Skin epidermis (tissue), 12 donors: Measurements from ENCODE around the gene CRYBA2.

ENCODE experiments used
- H3K27ac ChIP-seq, 21 experiments: fragments of 200-600 bp; sonication (generic) in 11 of 21; one replicate each; pipeline ENCODE4 v1.5.0; 2020; ENCODE audit warnings: mild to moderate bottlenecking in 3 of 21, inconsistent platforms in 2 of 21, moderate library complexity in 2 of 21
- H3K4me3 ChIP-seq, 7 experiments: fragments of 200-600 bp; sonication (generic) in 2 of 7; one replicate each; pipeline ENCODE4 v1.5.0; 2020; ENCODE audit warnings: inconsistent platforms in 2 of 7, mild to moderate bottlenecking in 2 of 7, moderate library complexity in 1 of 7

The CRYBA2 gene

GRCh38 chr2:219001577-219002394 lies 8.6 kb upstream of the CRYBA2 start:
- Histone ChIP-seq H3K27ac (peak overlapping the region in 1 of 21 experiments; percentile 14), H3K4me3 (peak overlapping the region in 5 of 7 experiments; percentile 8 to 20 (median 11))

GRCh38 chr2:219001100-219001576 lies 7.9 kb upstream of the CRYBA2 start:
- Histone ChIP-seq H3K27ac (peak overlapping the region in 1 of 21 experiments; percentile 14), H3K4me3 (peak overlapping the region in 5 of 7 experiments; percentile 8 to 20 (median 11))

DNA sequence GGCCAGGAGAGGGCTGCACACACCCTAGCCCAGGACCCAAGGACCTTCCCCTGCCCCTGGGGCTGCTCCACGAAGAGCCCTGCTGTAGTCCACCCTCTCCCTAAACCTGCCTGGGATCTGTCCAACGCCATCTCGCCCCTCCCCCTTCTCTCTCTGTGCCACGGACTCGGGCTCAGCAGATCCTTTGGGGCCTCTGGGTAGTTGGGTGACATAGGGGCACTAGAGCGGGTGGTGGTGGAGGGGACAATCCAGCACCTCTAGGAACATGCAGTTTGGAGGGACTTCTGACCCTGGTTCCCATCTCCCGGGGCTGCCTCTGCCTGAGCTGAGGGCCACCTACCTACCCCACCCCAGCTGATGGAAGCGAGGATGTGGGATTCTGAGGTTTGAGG lies 7.3 kb upstream of the CRYBA2 start:
- H3K27ac ChIP-seq = no peak overlapping the region
- H3K4me3 ChIP-seq = no peak overlapping the region

GRCh38 chr2:218999881-219000568 lies 6.8 kb upstream of the CRYBA2 start:
- Histone ChIP-seq H3K27ac (no peak overlapping the region), H3K4me3 (no peak overlapping the region)

DNA sequence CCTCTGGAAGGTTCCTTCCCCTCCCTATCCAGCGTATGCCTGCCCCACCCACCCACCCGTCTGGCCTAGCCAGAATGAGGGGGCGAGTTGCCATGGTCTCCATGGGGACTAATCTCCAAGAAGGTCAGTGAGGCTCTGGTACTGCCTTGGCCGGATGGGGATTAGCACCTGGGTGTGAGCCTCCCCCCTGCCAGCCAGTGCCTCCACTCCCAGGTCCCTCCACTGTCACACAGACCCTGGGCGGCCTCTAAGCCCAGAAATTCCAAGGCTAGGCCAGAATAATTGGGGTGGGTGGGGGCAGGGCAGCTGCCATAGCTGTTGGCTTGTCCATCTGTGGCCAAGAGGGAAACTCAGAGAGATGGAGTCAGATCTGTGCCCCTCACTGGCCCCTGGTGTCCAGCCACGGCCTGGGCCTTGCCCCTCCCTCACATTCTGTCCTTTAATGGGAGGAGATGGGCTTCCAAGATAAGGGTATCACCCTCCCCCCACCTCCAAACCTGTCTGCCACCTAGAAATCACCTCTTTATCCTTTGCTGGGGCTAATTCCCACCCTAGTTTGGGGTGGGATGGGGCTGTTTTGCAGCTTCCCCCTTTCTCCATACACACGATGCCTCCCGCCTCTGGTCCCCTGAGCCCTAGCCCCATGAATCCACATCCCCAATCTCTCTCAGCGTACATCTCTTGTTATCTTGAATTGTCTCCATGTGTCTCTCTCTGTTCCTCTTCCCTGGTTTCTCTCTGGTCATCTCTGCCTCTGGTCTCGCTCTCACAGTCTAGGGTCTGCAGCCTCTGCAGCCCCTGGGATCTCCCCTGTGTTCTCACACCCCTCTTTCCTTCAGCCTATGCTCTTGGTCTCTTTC lies 6.0 kb upstream of the CRYBA2 start:
- H3K27ac ChIP-seq = no peak overlapping the region
- no peak overlapping the region for H3K4me3 ChIP-seq

- Histone ChIP-seq H3K4me3 (no peak overlapping the region), H3K27ac (no peak overlapping the region)
Measured at GRCh38 chr2:218998414-218999002, 5.3 kb upstream of the CRYBA2 start.

- Histone ChIP-seq H3K4me3 (no peak overlapping the region), H3K27ac (no peak overlapping the region)
Measured at GRCh38 chr2:218997731-218998130, 4.5 kb upstream of the CRYBA2 start.

DNA sequence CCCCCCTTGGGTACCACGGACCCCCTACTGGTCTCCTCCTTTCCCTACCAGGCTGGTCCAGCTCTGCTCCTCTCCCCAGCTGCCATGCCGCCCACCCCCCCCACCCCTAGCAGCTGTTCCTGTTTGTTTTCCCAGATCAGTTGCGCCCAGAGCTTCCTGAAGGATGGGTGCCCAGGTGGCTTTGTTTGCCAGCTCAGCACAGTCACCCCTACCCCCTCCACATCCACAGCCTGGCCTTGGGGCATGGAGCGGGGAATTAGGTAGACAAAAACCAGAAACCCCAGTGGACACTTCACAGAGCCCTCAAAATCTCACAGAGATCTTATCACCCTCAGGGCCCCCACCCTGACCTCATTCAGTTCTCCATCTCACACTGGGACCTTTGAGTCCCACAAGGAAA lies 3.7 kb upstream of the CRYBA2 start:
- Histone ChIP-seq H3K27ac (no peak overlapping the region), H3K4me3 (no peak overlapping the region)

- Histone ChIP-seq H3K27ac (no peak overlapping the region), H3K4me3 (peak overlapping the region in 2 of 7 experiments; percentile 17)
Measured at GRCh38 chr2:218995972-218996711, 2.9 kb upstream of the CRYBA2 start.

DNA sequence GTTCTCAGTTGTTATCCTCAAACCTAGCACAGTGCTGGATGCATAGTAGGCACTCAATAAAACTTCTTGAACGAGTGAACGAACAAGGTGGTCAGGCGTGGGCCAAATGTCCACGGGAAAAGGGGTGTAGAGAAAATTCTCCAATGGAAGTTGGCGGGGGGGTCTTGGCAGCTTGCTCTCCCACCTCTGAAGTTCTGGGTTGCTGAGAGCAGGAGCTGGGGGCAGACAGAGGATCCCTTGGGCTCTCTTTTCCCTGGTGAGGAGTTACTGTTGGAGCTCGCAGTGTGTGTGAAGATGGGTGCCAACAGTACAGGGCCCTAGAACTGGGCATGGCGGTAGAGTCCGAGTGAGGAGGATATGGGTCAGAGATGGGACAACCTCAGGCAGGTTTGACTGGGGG lies 2.3 kb upstream of the CRYBA2 start:
- H3K4me3 ChIP-seq = no peak overlapping the region

GRCh38 chr2:218992703-218993344 lies 398 bp downstream of the CRYBA2 start:
- H3K27ac ChIP-seq = no peak overlapping the region

More for the DNA sequence above, 2.3 kb upstream of the CRYBA2 start:
- H3K27ac ChIP-seq = no peak overlapping the region

DNA sequence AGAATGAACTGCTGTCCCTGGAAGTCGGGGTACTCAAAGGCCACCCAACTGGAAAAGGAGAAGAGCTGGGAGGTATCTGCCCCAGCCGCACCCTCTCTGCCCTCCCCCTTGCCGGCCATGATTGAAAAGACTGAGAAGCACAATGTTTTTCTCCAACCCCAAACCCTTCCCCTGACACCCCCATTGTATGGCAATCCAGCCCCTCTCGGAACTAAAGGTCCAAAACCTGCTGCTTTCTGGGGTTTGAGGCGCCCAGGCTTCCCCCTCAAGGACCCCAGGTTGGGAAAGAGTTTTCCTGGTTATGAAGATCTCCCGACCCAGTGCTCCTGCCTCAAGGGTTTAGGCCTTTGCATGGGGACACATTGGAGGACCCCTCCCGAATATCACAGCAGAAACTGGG lies 1.0 kb downstream of the CRYBA2 start:
- no peak overlapping the region for H3K27ac ChIP-seq
- H3K4me3 ChIP-seq = no peak overlapping the region

More at GRCh38 chr2:218992703-218993344, 398 bp downstream of the CRYBA2 start:
- peak overlapping the region in 5 of 7 experiments; percentile 2 to 35 (median 20) for H3K4me3 ChIP-seq

- H3K27ac ChIP-seq = no peak overlapping the region
- no peak overlapping the region for H3K4me3 ChIP-seq
Measured at GRCh38 chr2:218991674-218992168, 1.5 kb downstream of the CRYBA2 start.

DNA sequence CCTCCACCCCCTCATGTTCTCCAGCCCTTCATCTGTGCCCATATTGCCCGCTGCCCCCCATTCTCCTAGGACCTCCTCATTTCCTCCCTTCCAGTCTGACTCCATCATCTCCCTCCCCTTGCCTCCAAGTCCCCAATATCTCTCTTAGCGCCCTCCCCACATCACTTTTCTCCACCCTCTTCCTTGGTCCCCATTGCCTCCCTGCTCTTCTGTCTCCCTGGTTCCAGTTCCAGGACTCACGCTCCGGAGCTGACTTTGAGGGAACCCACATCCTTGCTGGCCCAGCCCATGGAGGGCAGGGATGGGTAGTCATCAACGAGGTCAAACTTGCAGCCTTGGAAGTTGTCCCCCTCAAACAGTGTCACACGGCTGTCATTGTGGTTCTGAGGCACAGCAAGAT lies 2.6 kb downstream of the CRYBA2 start:
- Histone ChIP-seq H3K4me3 (no peak overlapping the region), H3K27ac (no peak overlapping the region)

DNA sequence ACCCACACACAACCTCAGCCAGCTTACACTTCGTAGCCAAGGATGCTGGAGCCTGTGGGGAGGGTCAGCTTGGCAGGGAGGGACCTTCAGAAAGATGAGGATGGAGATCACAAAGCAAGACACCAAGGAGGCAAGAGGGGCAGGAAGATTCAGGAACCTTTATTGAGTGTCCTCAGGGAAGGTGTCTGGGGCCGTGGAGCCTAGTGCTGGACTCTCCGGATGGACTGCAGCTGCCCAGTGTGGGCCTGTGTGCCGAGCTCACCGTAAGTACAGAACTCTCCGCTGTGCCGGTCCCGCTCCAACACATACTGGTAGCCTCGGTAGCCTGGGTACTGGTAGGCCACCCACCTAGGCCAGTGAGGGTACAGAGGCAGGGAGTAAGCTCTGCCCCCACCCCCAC lies 3.2 kb downstream of the CRYBA2 start:
- Histone ChIP-seq H3K4me3 (no peak overlapping the region), H3K27ac (no peak overlapping the region)

- H3K27ac ChIP-seq = no peak overlapping the region
- no peak overlapping the region for H3K4me3 ChIP-seq
Measured at GRCh38 chr2:218988650-218989049, 4.6 kb downstream of the CRYBA2 start.

GRCh38 chr2:218988164-218988563 lies 5.1 kb downstream of the CRYBA2 start:
- Histone ChIP-seq H3K27ac (no peak overlapping the region), H3K4me3 (no peak overlapping the region)

DNA sequence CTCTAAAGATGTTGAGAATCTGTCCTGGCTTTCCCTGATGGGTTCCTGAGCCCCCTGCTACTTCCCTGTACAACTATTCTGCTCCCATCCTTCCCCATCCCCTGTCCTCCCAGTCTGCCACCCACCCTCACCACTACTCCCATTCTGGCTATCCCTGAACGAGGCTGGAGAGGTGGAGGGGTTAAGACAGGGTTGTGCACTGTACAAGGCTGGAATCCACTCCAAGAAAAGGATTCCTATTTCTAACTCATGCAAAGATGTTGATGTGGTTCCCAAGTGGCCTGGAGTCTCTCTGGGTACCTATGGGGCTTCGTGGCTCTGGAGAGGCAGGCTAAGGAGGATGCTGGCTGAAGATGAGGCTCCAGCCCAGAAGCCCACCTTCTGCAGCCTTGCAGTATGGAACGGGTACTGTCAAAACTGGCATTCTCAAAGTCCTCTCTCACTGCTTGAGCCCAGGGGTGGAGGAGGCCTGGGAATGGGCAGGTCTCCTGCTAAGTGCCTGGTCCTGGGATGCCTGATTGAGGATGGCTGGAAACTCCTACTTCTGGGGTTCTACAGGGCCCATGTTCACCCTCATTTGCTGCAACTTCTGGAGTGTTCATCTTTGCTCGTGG lies 7.0 kb downstream of the CRYBA2 start:
- no peak overlapping the region for H3K4me3 ChIP-seq
- no peak overlapping the region for H3K27ac ChIP-seq
